Right lobe of liver (tissue), 4 donors: ENCODE measurements around the gene TBC1D3B.
"Not testable (repeated sequence)": the region's sequence is repeated elsewhere in the genome, so short reads cannot be mapped to it uniquely, and the experiment has no call there.

Source experiments
- POLR2A ChIP-seq: fragments of 450-650 bp; IDR thresholded peaks from one replicate; pipeline ENCODE4 v1.6.1; 2017; ENCODE audit warnings: antibody characterized with exemption, mild to moderate bottlenecking
- TF ChIP-seq, protein P1 (sequence below), 4 donors: fragments of 200-600 bp in 3 of 4; fragments of 450-650 bp in 1 of 4; IDR thresholded peaks; one replicate each; pipeline versions ENCODE4 v1.5.1 to v1.8.0; 2016 to 2022; ENCODE audit warnings: antibody characterized with exemption in 4 of 4, mild to moderate bottlenecking in 2 of 4
- donor health status: DM: no; HTN: no; CAD: no.
- donor health status: DM: no; HTN: no; CAD: no.
- donor health status: DM: no; HTN: yes; CAD: no.

DNA sequence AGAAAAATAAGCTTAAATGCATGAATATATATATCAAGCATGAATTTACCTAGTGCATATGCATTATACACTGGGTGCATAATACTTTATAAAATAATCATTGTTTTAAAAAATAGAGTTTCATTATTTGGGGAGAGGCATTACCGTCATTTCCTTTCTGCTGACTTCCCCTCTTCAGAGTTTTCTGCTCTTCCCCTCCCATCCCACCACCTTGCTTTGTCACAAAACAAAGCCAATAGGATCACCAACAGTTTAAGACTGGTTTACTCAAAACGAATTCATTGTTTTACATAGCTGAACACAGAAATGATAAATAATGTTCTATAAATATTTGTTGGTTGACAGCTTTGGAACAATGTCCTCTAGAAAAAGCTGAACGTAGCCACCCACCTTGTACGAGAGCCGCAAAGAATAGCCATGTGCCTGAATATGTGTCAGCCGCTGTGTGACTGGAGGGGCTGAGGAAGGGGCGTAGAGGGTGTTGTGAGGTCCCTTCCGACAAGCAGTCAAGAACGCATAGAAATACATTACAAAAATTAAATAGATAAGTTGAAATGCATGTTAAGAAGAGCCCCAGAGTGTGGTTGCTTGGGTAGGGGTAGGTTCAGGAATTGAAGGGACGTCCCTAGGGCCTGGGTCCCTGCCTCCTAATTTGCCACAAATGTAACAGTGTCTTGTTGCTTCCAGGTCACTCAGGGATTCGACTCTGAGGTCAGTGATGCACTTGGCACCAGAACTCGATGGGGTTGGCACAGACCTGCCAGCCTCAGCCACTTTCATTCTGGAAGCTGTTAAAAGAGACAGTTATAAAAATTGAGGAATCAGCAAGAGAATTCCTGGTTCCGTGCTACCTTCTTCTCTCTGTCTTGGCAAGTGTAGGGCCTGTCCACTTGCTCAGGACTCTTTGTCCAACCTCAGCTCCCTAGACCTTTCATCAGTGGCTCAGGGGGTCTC, 10.7 kb upstream of the TBC1D3B start:
- TF ChIP-seq, protein P1, sequence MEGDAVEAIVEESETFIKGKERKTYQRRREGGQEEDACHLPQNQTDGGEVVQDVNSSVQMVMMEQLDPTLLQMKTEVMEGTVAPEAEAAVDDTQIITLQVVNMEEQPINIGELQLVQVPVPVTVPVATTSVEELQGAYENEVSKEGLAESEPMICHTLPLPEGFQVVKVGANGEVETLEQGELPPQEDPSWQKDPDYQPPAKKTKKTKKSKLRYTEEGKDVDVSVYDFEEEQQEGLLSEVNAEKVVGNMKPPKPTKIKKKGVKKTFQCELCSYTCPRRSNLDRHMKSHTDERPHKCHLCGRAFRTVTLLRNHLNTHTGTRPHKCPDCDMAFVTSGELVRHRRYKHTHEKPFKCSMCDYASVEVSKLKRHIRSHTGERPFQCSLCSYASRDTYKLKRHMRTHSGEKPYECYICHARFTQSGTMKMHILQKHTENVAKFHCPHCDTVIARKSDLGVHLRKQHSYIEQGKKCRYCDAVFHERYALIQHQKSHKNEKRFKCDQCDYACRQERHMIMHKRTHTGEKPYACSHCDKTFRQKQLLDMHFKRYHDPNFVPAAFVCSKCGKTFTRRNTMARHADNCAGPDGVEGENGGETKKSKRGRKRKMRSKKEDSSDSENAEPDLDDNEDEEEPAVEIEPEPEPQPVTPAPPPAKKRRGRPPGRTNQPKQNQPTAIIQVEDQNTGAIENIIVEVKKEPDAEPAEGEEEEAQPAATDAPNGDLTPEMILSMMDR (IDR thresholded peaks at IDR 0.05), result not testable (repeated sequence)
- not testable (repeated sequence) for TF ChIP-seq POLR2A
